Measurements from ENCODE around the gene ATP8B3.

Gene ATP8B3

DNA sequence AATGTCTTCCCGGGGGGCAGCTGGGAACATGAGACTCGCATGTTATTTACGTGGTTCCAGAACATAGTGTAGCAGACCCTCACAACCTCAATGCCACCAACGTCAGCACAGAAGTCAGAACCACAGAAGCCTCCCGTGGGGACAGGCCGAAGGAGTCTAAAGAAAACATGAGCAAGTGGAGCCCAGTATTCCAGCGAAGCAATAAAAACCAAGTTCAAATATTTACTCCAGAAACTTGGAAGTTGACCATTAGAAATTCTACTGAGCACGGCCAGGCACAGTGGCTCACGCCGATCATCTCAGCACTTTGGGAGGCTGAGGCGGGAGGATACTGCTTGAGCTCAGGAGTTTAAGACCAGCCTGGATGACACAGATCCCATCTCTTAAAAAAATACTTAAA is 17.9 kb upstream of the ATP8B3 start:
- H3K36me3 Mint-ChIP-seq = peaks cover 25% of the 10 kb centered on the region
- ATAC-seq = no peak
- H3K27me3 Mint-ChIP-seq = no peaks in the 10 kb centered on the region
- H3K4me3 Mint-ChIP-seq = no peak overlapping the region
- H3K27ac Mint-ChIP-seq = no peak overlapping the region
- peaks cover 18% of the 10 kb centered on the region for H3K4me1 Mint-ChIP-seq
- H3K9me3 Mint-ChIP-seq = no peaks in the 10 kb centered on the region

- Mint-ChIP-seq H3K27me3 (no peaks in the 10 kb centered on the region), H3K4me3 (no peak overlapping the region), H3K9me3 (no peaks in the 10 kb centered on the region), H3K4me1 (peaks cover 18% of the 10 kb centered on the region), H3K36me3 (peaks cover 31% of the 10 kb centered on the region), H3K27ac (no peak overlapping the region)
- peak; percentile 39 for ATAC-seq
These were observed 16.5 kb upstream of the ATP8B3 start for GRCh38 chr19:1828279-1829238.

GRCh38 chr19:1827566-1828278 is 15.6 kb upstream of the ATP8B3 start:
- Mint-ChIP-seq H3K9me3 (no peaks in the 10 kb centered on the region), H3K4me3 (no peak overlapping the region), H3K27me3 (no peaks in the 10 kb centered on the region), H3K4me1 (peaks cover 18% of the 10 kb centered on the region), H3K36me3 (peaks cover 38% of the 10 kb centered on the region), H3K27ac (no peak overlapping the region)
- ATAC-seq = peak; percentile 14

GRCh38 chr19:1826557-1827521 is 14.8 kb upstream of the ATP8B3 start:
- no peak overlapping the region for H3K27ac Mint-ChIP-seq
- H3K36me3 Mint-ChIP-seq = peaks cover 47% of the 10 kb centered on the region
- no peaks in the 10 kb centered on the region for H3K9me3 Mint-ChIP-seq
- H3K27me3 Mint-ChIP-seq = no peaks in the 10 kb centered on the region
- H3K4me3 Mint-ChIP-seq = no peak overlapping the region
- no peak for ATAC-seq
- H3K4me1 Mint-ChIP-seq = peaks cover 13% of the 10 kb centered on the region

GRCh38 chr19:1825909-1826556 is 14.0 kb upstream of the ATP8B3 start:
- Mint-ChIP-seq H3K36me3 (peaks cover 50% of the 10 kb centered on the region), H3K4me1 (peaks cover 9% of the 10 kb centered on the region), H3K4me3 (no peak overlapping the region), H3K9me3 (no peaks in the 10 kb centered on the region), H3K27ac (no peak overlapping the region), H3K27me3 (no peaks in the 10 kb centered on the region)
- ATAC-seq = peak; percentile 76

DNA sequence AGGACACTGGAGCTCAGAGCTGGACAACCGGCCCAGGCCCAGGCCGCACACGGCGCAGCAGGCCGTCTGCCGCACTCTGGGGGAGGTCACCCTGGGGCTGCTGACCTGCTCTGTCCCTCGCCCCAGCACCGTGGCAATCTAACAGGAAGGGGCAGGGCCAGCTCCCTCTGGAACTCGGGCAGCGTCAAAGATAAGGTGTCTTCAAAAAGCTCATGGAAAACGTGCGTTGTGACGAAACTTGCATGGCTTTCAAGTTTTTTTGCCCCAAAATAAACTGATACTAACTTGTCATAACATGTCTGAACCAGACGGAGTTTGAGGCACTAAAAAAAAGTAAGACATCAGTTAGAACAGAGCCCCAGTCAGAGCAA is 12.2 kb upstream of the ATP8B3 start:
- no peak for ATAC-seq
- H3K9me3 Mint-ChIP-seq = no peaks in the 10 kb centered on the region
- peaks cover 54% of the 10 kb centered on the region for H3K36me3 Mint-ChIP-seq
- no peaks in the 10 kb centered on the region for H3K27me3 Mint-ChIP-seq
- no peak overlapping the region for H3K4me3 Mint-ChIP-seq
- peaks cover 9% of the 10 kb centered on the region for H3K4me1 Mint-ChIP-seq
- no peak overlapping the region for H3K27ac Mint-ChIP-seq

DNA sequence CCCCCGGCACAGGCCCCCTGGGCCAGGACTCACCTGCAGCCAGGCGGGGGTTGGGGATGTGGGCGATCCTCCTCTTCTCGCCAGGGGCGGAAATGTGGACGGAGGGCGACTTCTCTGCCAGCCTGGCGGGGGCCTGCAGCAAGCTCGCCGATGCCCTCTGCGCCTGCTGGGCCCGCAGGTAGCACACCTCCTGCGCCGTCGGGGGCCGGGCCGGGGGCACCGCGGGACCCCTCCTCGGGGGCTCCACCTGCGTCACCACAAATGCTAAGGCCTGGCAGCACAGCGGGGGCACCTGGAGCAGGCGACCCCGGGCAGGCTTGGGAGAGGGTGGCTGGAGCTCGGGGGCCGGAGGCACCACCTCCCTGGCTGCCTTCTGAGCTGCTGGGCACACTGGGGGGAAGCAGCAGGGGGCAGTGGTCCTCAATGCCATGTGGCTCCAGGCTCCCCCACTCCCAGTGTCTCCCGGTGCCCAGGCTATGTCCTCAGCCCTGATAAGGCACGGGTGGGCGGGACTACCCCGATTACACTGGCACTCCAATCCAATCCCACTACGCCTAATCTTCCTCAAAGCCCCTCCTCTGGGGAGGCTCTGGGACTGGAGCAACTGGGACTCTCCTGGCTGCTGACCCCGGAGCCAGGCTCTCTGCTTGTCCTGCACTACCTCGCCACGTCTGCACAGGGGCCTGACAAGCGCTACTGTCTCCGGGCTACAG is 11.6 kb upstream of the ATP8B3 start:
- no peaks in the 10 kb centered on the region for H3K9me3 Mint-ChIP-seq
- H3K4me3 Mint-ChIP-seq = no peak overlapping the region
- H3K27ac Mint-ChIP-seq = no peak overlapping the region
- H3K36me3 Mint-ChIP-seq = peaks cover 51% of the 10 kb centered on the region
- H3K4me1 Mint-ChIP-seq = peaks cover 9% of the 10 kb centered on the region
- no peak for ATAC-seq
- no peaks in the 10 kb centered on the region for H3K27me3 Mint-ChIP-seq

DNA sequence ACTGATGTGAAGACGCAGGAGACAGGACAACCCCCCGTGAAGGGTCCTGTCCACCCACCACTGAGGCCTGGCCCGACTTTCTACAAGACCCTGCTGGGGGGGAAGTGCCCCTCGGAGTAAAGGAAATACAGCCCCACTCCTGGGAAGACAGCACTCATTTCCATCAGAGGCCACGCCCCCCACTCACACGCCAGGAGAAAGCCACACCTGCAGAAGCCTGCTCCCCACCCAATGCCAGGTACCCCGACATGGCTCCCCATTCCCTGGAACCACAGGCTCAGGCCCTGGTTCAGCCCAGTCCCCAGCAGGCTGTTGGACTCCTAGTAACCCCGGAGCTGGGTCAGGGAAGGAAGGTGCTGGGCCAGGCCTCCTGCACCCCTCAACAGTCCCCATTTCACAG is 10.9 kb upstream of the ATP8B3 start:
- Mint-ChIP-seq H3K4me1 (peaks cover 9% of the 10 kb centered on the region), H3K36me3 (peaks cover 52% of the 10 kb centered on the region), H3K9me3 (no peaks in the 10 kb centered on the region), H3K4me3 (no peak overlapping the region), H3K27me3 (no peaks in the 10 kb centered on the region), H3K27ac (no peak overlapping the region)
- no peak for ATAC-seq

GRCh38 chr19:1822210-1822609 is 10.1 kb upstream of the ATP8B3 start:
- no peak overlapping the region for H3K4me3 Mint-ChIP-seq
- H3K27ac Mint-ChIP-seq = no peak overlapping the region

DNA sequence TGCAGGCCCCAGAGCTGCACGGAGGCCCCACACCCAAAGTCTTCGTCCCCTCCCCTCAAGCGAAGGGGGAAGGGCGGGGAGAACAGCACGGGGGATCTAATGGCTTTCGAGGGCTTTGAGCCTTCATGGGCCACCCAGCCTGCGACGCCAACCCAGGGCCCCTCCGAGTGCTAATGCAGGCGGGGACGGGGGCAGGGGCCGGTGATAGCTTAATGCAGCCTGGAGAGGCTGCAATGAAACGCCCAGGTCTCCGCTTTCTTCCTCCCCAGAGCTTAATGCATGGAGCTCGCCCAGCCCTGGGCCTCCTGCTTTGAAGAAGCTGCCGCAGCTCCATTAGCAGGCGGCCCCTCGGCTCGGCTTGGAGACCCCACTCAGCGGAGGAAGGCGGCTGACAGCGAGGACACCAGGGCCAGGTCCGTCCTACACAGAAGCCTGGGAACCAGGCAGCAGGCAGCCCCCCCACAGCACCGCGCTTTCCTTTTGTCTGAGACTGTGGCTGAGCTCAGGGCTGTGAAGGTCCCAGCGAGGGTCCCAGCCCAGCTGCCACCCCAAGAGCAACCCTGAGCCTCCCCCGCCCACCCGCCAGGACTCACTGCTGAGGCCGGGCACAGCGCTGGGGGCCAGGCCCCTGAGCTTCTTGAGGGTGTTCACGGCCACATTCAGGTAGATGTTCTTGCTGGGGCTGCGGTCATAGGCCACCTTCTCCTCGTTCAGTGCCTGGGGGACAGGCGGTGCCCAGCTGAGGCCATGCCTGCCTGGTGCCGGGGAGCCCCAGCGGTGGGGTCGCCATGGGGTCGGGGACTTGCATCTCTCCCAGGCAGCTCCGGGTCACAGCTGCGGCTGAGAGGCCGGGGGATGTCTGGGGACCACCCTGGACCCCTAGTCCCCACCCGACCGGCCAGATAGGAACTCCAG is 7.5 kb upstream of the ATP8B3 start:
- Mint-ChIP-seq H3K4me1 (no peaks in the 10 kb centered on the region), H3K27ac (no peak overlapping the region), H3K27me3 (no peaks in the 10 kb centered on the region), H3K4me3 (no peak overlapping the region), H3K36me3 (peaks cover 65% of the 10 kb centered on the region), H3K9me3 (no peaks in the 10 kb centered on the region)
- no peak for ATAC-seq

More at GRCh38 chr19:1822210-1822609, 10.1 kb upstream of the ATP8B3 start:
- Mint-ChIP-seq H3K27me3 (no peaks in the 10 kb centered on the region), H3K4me1 (peaks cover 9% of the 10 kb centered on the region), H3K36me3 (peaks cover 55% of the 10 kb centered on the region), H3K9me3 (no peaks in the 10 kb centered on the region)
- ATAC-seq = no peak

GRCh38 chr19:1818549-1819195 is 6.6 kb upstream of the ATP8B3 start:
- Mint-ChIP-seq H3K9me3 (no peaks in the 10 kb centered on the region), H3K27ac (no peak overlapping the region), H3K4me3 (no peak overlapping the region), H3K4me1 (peaks cover 4% of the 10 kb centered on the region), H3K36me3 (peaks cover 60% of the 10 kb centered on the region), H3K27me3 (no peaks in the 10 kb centered on the region)
- no peak for ATAC-seq

DNA sequence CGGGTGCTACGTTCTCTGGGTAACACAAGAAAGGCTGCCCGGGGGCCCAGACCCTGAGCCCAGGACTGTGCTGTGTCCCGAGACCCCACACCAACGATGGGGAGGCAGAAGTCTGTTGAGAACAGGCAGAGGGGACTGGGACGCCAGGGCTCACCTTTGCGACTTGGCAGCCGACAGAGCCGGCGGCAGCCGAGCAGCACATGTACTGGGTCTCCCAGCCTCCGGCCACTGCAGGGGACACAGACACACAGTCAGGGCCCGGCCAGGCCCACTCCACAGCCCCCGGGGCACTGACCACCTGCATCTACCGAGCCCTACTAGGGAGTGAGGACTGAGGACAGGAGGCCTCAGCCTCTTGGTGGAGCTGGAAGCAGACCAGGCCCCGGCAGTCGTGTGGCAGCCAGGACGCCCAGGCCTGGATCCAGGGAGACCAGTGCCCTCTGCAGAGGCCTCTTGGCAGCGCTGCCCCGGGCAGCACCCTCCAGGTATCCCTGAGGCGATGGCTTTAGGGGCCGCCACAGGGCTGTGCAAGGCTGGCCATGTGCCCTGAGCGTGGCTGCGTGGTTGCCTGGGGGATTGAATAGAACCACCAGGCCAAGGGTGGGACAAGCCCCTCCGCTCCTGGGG is 5.6 kb upstream of the ATP8B3 start:
- ATAC-seq = no peak
- no peak overlapping the region for H3K27ac Mint-ChIP-seq
- no peaks in the 10 kb centered on the region for H3K9me3 Mint-ChIP-seq
- H3K27me3 Mint-ChIP-seq = no peaks in the 10 kb centered on the region
- H3K36me3 Mint-ChIP-seq = peaks cover 52% of the 10 kb centered on the region
- H3K4me1 Mint-ChIP-seq = peaks cover 12% of the 10 kb centered on the region
- H3K4me3 Mint-ChIP-seq = no peak overlapping the region
